Keratinocyte (primary cell): ENCODE results near the gene STYX. TPM values are rescaled to one million over a fixed set of nuclear protein-coding genes. Genes with fewer than 3 reads are reported as not detected.

Source experiments
- DNase-seq: peaks from one replicate; pipeline ENCODE4 v3.0.0-alpha.2; 2011; ENCODE audit warnings: low read depth, missing footprints, low spot score
- FAIRE-seq: peaks from 2 replicates; lab custom pipeline; 2011; peaks lifted over from hg19 to GRCh38; lab: Jason Lieb, UNC
- H2AFZ ChIP-seq: 2 replicates; pipeline ENCODE4 v1.6.0; 2012; ENCODE audit warnings: low read length, control low read depth, inconsistent platforms; ENCODE audit not compliant: control insufficient read depth
- H3K27ac ChIP-seq: 2 replicates; pipeline ENCODE4 v1.5.1; 2011; ENCODE audit warnings: low read length; ENCODE audit not compliant: control insufficient read depth, insufficient read depth
- H3K27me3 ChIP-seq: 3 replicates; pipeline ENCODE4 v1.6.0; 2011; ENCODE audit warnings: low read length; ENCODE audit not compliant: control insufficient read depth, insufficient read depth; ENCODE audit errors: extremely low read depth
- H3K36me3 ChIP-seq, 2 experiments: 2 replicates in 1 of 2; 3 replicates in 1 of 2; pipeline ENCODE4 v1.5.1; 2011; ENCODE audit warnings: low read length in 2 of 2, mild to moderate bottlenecking in 1 of 2; ENCODE audit not compliant: control insufficient read depth in 2 of 2, insufficient read depth in 2 of 2; ENCODE audit errors: extremely low read depth in 1 of 2
- H3K4me1 ChIP-seq: 3 replicates; pipeline ENCODE4 v1.5.1; 2011; ENCODE audit warnings: low read length; ENCODE audit not compliant: control insufficient read depth, insufficient read depth; ENCODE audit errors: extremely low read depth
- H3K4me2 ChIP-seq: 3 replicates; pipeline ENCODE4 v1.6.0; 2011; ENCODE audit warnings: low read depth, low read length; ENCODE audit not compliant: control insufficient read depth, insufficient read depth; ENCODE audit errors: extremely low read depth
- H3K4me3 ChIP-seq, 3 experiments: fragments of 200-600 bp in 1 of 3; sonication (generic) in 1 of 3; 2 replicates in 2 of 3; 3 replicates in 1 of 3; pipeline ENCODE4 v1.5.1; 2011 to 2016; ENCODE audit warnings: low read length in 3 of 3, mild to moderate bottlenecking in 3 of 3, control low read depth in 2 of 3, inconsistent platforms in 1 of 3, low read depth in 1 of 3, mixed read lengths in 1 of 3, mixed run types in 1 of 3, moderate library complexity in 1 of 3; ENCODE audit not compliant: control insufficient read depth in 2 of 3, insufficient read depth in 2 of 3; ENCODE audit errors: extremely low read depth in 1 of 3
- H3K79me2 ChIP-seq: 2 replicates; pipeline ENCODE4 v1.6.0; 2012; ENCODE audit warnings: low read length; ENCODE audit not compliant: control insufficient read depth, insufficient read depth
- H3K9ac ChIP-seq: 3 replicates; pipeline ENCODE4 v1.6.0; 2011; ENCODE audit warnings: low read length; ENCODE audit not compliant: control insufficient read depth, insufficient read depth; ENCODE audit errors: extremely low read depth
- H3K9me1 ChIP-seq: 3 replicates; pipeline ENCODE4 v1.6.0; 2011; ENCODE audit warnings: low read length; ENCODE audit not compliant: control insufficient read depth, insufficient read depth; ENCODE audit errors: extremely low read depth
- H3K9me3 ChIP-seq: 2 replicates; pipeline ENCODE4 v1.5.1; 2012; ENCODE audit warnings: low read depth, low read length; ENCODE audit not compliant: control insufficient read depth
- H4K20me1 ChIP-seq: 3 replicates; pipeline ENCODE4 v1.6.0; 2011; ENCODE audit warnings: low read length; ENCODE audit not compliant: control insufficient read depth, insufficient read depth; ENCODE audit errors: extremely low read depth
- CTCF ChIP-seq, 3 experiments: IDR thresholded peaks in 1 of 3; conservative IDR thresholded peaks in 1 of 3; optimal IDR thresholded peaks in 1 of 3; 2 replicates in 2 of 3; 3 replicates in 1 of 3; pipeline versions ENCODE3 to v1.5.1; 2011; ENCODE audit warnings: low read length in 3 of 3, mild to moderate bottlenecking in 3 of 3, moderate library complexity in 2 of 3, control low read depth in 1 of 3, inconsistent platforms in 1 of 3; ENCODE audit not compliant: insufficient read depth in 2 of 3; ENCODE audit errors: extremely low read depth in 1 of 3
- EZH2 ChIP-seq: IDR thresholded peaks from one replicate; pipeline ENCODE4 v1.6.1; 2012; ENCODE audit warnings: inconsistent platforms, mild to moderate bottlenecking, low read length, moderate library complexity
- dilution Hi-C: fragments of 300-500 bp; cut with MboI; formaldehyde crosslinking; loops from one replicate; pipeline ENCODE4 v1.7.0; 2020; ENCODE audit warnings: low sequenced_read_pairs; ENCODE audit not compliant: extremely low pct_ligation_motif_present
- polyA plus RNA-seq, 5 experiments: library from polyadenylated mRNA; depleted of rRNA in 3 of 5; stranded (reverse) in 3 of 5; stranded (forward) in 1 of 5; unstranded in 1 of 5; fragments of >200 nt; gene quantifications; 1 replicate in 1 of 5; 2 replicates in 3 of 5; 3 replicates in 1 of 5; pipeline versions ENCODE4 v1.2.1 to v1.2.3, GENCODE V29; 2011 to 2012; ENCODE audit warnings: missing spikeins in 2 of 5, low read depth in 1 of 5, low replicate concordance in 1 of 5

STYX gene
- polyA plus RNA-seq, 1 donor (not counting 4 experiments of a cell fraction or from before 2014, with no cell fraction given) = 13.2 TPM

DNA sequence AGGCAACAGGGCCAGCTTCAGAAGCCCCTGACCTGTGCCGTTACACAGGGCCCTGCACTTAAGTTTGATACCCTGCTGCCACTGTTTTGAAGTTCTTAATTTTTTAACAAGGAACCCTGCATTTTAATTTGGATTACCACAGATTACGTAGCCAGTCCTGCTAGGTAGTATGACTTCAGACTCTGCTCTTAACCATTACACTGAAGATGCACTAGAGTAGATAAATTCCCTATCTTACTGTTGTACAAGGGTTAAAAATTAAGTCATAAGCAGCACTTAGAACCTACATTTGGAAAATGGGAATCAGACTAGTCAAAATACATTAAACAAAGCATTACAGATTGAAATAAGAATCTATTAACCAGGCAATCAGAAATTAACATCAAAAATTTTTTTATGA, 59.2 kb downstream of the STYX start:
- H3K79me2 ChIP-seq = peaks cover 46% of the 10 kb centered on the region
- peak overlapping the region in 1 of 3 experiments; percentile 13 for H3K4me3 ChIP-seq
- peak overlapping the region; percentile 15 for H3K9ac ChIP-seq

GRCh38 chr14:52790011-52790755, 60.2 kb downstream of the STYX start:
- peak overlapping the region; percentile 93 for H2AFZ ChIP-seq
- H3K4me2 ChIP-seq = peak overlapping the region; percentile 98
- peak overlapping the region; percentile 51 to 94 (median 85) for H3K4me3 ChIP-seq
- peak overlapping the region; percentile 79 for H3K9ac ChIP-seq
- no peaks in the 10 kb centered on the region for H3K9me3 ChIP-seq
- no peaks in the 10 kb centered on the region for H3K27me3 ChIP-seq
- H3K27ac ChIP-seq = peak overlapping the region; percentile 70
- no peaks in the 10 kb centered on the region for H4K20me1 ChIP-seq
- H3K36me3 ChIP-seq = no peaks in the 10 kb centered on the region
- H3K9me1 ChIP-seq = no peaks in the 10 kb centered on the region
- DNase-seq (no peak), FAIRE-seq (no peak)
- H3K79me2 ChIP-seq = peaks cover 46% of the 10 kb centered on the region
- H3K4me1 ChIP-seq = peaks cover 19% of the 10 kb centered on the region
- TF ChIP-seq CTCF (optimal IDR thresholded peaks at IDR 0.05 in 1 of 3, IDR thresholded peaks at IDR 0.05 in 1 of 3, conservative IDR thresholded peaks at IDR 0.05 in 1 of 3; ENCODE audit: extremely low read depth in 1 of 3, insufficient read depth in 2 of 3, low read length in 3 of 3) (no peak), EZH2 (no peak)
- dilution Hi-C loops = no loop called here

More for the DNA sequence above, 59.2 kb downstream of the STYX start:
- Histone ChIP-seq H2AFZ (no peak overlapping the region), H3K9me3 (no peaks in the 10 kb centered on the region), H3K4me1 (peaks cover 19% of the 10 kb centered on the region), H3K27ac (no peak overlapping the region), H3K9me1 (no peaks in the 10 kb centered on the region), H3K36me3 (no peaks in the 10 kb centered on the region), H3K4me2 (peak overlapping the region; percentile 98), H3K27me3 (no peaks in the 10 kb centered on the region), H4K20me1 (no peaks in the 10 kb centered on the region)
- no peak for DNase-seq
- dilution Hi-C loops = no loop called here
- no peak for FAIRE-seq
- no peak for TF ChIP-seq EZH2
- TF ChIP-seq CTCF (optimal IDR thresholded peaks at IDR 0.05 in 1 of 3, IDR thresholded peaks at IDR 0.05 in 1 of 3, conservative IDR thresholded peaks at IDR 0.05 in 1 of 3; ENCODE audit: extremely low read depth in 1 of 3, insufficient read depth in 2 of 3, low read length in 3 of 3) = no peak
